Hematopoietic multipotent progenitor cell treated with erythropoietin and hydrocortisone succinate and interleukin-3 and kit ligand, for 8 days (in vitro differentiated cells): Measurements from ENCODE around the gene AATF.
"Not testable (repeated sequence)": the region's sequence is repeated elsewhere in the genome, so short reads cannot be mapped to it uniquely, and the experiment has no call there.

Experiments used
- DNase-seq: peaks from one replicate; pipeline ENCODE4 v3.0.0-alpha.2; 2015

The AATF gene

DNA sequence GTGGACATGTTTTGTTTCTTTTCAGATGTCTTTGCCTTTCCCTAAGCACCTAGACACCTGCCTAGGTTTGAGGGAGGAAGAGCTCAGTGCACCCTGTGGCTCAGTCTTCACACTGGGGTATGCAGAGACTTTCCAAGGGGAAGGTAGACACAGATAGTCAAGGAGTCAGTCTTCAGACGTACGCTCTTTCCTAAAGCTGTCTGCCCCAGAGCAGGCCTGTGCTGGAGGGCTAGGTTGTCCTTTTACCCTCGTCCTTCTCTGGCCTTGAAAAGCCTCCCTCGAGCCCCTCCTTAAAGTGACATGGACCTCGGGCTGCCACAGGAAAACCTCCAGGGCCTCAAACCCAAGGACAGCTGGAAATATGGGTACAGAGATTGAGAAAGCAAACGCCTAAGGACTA is 103.7 kb downstream of the AATF start:
- no peak for DNase-seq

DNA sequence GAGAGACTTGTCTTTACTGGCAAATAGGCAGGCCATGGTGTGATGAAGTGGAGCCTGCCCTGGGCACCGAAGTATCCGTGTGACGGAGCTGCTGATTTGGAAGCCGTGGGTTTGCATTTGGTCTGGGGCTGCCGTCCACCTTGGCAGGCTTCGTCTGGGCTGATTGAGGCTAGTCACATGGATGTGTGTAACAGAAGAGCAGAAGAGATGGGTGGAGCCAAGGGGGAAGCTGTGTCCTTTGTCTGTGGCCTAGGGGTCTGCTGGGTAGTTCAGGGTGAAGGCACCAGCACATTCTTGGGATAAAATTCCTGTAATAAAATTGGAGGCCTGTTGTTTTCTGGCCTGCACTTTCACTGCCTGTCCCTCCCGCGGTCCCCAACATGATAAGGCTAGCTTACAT is 106.1 kb downstream of the AATF start:
- DNase-seq, result no peak

DNA sequence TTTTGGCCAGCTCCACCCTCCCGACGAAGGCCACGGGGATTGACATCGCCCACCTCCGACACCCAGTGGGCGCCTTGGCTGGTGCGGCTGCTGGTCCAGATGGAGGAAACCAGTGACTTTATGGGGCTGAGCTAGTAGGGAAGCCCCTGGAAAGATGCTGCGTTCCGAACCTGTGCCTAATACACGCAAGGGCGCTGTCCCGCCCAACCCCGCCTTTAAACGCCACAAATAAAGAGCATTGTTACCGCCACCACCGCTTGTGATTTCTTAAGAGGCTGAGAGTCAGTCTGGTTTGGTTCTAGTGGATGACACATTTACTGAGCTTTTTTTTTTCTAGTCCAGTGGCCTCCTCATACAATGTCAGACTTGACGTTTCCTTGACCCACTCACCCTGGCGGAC is 107.9 kb downstream of the AATF start:
- no peak for DNase-seq

DNA sequence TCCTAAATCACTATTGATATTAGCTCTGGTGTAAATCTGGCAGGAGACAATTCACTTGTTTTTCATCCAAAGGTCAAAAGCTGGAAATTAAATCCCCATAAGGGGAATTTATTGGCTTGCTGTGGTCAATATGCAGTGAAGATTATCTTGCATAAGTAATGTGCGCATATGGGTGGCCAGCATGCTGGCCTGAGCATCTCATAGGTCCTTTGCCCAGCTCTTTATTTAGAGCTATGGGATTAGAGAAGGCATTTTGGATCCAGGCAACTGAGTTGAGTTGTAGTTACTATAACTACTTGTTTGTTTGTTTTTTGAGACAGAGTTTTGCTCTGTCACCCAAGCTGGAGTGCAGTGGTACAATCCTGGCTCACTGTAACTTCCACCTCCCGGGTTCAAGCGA is 110.7 kb downstream of the AATF start:
- DNase-seq, result no peak

DNA sequence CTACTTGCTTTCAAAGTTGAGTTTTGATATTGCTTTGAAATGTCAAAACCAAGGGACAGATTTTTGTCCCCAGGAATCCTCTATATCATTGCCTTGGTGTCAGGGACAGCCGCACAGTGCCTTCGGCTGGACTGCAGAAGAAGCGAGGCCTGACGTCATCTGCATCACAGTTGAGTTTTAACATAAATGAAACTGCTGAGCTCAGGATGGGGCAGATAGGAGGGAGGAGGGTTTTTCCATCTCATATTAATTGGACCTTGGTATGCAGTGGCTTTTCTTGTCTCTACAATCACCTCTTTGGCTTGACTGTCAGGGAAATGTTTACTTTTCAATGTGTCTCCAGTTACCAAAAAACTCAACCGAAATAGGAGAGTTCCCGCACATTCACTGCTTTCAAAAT is 111.3 kb downstream of the AATF start:
- DNase-seq, result no peak

DNA sequence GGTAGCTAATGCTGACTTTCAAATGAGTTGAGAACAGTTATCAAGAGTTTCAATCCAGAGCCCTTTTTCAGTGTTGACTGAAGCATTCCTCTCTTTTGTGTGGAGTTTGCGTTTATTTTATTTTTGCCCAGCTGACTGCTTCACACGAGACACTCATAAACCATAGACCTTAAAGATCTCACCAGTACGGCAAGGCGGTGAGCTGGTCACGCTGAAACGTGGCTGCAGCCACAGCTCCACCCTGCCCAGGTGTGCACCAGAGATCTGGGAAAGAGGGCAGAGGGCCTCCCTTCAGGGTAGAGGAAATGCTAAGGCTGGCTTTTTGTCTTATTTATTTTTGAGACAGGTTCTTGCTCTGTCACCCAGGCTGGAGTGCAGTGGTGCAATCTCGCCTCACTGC is 112.2 kb downstream of the AATF start:
- DNase-seq, result no peak

DNA sequence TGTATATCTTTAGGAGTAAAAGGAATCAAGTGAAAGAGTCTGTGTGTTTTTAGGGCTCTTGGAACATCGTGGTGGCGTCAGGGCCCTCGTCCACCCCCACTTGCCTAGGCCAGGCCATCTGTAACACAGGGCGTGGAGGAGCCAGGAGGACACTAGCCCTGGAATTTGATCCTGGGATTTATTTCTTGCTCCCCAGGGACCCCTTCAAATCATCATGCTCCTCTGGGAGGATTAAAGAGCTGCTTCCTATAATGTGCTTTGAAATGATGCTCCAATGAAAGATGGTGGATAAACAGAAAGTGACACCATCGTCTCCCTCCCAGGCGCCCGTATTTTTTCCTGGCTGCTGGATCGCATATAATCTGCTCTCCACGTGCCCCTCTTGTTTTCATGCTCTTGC is 113.3 kb downstream of the AATF start:
- DNase-seq, result no peak

DNA sequence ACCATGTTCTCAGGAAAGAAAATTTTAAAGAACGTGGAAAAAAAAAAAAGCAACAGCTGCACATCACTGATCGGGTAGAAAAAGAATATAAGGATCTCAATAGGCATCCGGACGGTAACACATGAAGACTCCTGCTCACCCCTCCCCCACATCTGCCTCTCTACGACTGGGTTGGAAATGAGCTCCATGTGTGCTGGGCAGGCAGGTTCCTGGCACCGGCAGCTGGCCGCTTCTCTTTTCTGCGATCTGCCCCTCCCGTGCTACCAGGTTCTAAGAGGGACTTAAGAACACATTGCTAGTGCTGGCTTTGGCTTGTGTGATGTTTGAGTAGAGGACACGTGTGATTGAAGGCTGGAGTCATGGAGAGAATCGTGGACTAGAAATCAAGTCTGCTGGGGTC is 115.5 kb downstream of the AATF start:
- no peak for DNase-seq

DNA sequence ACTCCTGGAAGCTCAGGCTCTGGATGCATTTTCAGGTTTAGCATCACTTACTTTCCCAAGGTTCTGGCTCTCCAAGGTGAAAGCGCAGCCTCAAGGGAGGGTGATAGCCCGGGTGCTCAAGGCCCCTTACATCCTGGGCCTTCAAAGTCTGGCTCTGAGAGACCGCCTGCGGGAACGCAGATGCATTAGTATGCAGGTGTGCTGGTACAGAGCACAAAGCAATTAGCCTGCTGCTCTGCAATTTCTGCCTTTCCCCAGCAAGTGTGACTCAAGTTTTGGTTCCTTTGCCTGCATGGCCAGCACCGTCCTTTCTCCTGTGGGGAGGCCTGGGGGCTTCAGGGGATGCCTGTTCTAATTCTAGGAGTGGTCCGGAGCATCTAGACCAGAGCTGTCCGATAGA is 116.2 kb downstream of the AATF start:
- DNase-seq, result no peak

DNA sequence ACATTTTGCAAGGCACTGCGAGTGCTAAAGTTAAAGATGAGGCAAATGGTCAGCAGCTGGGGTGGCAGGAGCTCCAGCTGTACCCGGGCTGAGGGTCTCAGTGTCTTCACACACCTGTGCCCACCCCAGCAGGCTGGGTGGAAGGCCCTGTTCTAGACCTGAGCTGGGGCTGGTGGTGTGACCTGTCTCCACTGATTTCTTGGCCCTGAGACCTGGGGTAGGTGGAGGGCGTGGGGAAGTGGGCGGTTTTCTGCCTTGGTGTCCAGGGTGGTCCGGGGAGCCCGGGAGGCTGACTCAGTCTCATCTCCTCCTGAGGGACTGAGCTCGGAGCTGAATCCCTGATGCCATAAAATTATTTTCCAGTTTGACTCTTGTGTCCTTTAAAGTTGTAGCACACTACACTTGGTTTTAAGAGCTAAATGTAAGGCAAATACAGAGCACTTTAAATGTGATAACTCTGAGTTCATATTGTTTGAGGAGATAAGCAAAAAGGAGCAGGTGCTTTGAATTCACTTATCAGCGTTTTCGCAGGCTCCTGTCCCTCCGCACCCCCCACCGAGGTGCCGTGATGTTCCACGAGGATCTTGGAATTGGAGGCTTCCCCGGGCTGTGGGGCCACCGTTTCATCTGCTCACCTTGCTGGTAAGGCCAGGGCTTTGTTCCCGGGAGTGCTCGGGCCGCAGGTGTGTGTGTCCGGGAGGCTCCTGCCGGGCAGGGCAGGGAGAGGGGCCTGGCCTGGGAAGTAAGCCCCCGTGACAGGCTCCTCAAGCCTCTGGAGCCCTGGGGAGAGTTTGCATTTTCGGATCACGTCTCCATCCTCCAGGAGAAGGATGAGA is 117.0 kb downstream of the AATF start:
- DNase-seq, result no peak

DNA sequence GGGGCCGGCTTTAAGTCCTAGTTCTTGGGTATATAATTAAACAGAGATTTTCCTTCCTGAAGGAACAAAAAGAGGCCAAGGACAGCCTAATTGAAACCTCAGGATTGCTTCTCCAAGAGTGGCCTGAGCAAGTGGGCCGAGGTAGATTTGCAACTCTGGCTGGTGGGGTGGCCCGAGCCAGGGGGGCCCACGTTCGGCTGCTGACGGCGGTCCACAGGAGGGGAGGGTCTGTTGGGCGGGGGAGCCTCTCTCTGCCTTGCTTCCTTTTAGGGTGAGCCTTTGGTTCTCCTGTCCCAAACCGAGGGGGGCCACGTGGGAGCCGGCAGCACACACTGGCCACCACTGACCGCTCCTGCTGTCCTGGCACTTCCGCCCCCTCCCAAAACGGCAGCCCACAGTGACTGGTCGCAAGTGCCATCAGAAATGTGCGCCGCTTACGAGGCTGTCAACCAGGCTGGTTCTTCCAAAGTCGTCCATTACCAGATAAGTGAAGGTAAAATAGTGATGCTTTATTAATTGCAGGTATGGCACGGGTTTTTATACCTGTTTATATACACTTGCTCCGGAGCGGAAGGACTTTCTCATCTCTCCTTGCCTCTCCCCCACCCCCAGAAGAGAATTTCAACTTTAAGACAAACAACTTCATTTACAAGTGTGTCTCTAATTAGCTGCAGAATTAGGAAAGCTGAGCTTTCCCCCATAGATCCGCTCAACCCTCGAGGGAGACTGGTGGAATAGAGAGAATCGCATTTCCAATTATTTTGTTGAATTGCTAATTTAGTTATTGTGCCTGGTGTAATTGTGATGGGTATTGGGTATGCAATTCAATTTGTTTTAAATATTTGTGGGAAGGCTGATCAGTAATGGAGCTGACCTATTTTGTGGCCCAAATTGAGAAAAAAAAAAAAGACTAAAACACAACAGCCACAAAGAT is 117.8 kb downstream of the AATF start:
- DNase-seq, result no peak

DNA sequence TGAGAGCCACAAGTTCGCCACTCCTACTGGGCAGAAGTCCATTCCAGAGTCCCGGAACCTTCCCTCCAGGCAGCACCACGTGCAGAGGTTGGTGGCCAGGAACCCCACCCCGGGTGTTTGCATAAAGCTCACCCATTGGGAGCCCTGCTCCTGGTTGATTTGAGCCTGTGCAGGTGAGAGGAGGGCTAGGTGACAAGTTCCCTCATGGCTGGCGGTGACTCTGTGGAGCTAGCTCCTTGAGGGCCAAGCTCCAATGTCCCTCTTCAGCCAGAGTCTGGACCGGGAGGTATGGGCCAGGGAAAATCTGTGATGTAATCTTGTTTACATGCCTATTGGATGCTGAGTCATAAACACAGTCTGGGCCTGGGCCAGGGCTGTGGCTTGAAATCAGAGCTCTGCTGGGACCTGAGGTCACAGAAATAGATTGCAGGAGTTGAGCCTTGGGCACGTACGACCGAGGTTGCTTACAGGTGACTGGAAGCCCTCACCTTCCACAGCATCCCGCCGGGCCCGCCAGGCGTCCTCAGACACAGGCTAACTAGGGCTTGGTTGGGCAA is 118.9 kb downstream of the AATF start:
- DNase-seq, result no peak

DNA sequence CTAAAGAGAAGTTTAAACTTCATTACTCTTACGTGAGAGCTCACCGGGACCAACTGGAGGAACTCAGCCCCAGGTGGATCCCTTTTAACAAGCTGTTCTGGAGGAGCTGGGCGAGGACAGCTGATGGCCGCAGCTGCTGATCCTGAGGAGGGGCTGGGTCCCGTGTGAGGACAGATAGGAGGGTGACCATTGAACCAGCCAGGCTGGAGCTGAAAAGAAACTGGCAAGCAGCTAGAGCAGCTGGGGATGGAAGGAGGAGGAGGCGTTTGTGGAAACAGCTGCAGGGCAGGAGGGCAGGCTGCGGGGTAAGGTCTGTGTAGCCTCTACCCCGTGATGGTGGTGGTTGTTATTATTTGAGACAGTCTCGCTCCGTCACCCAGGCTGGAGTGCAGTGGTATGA is 119.5 kb downstream of the AATF start:
- DNase-seq, result no peak

DNA sequence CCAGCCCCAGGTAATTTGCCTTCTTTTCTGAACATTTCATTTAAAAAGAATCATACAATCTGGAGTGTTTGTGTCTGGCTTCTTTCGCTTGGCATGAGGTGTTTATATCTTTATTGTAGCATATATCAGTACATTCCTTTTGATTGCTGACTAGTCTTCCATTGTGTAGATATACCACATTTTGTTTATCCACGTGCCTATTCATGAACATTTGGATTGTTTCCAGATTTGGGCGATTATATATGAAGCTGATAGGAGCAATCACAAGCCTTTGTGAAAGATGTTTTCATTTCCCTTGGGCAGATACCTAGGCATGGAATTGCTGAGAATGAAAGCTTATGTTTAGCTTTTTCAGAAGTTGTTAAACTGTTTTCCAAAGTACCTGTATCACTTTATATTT is 120.3 kb downstream of the AATF start:
- DNase-seq, result no peak

DNA sequence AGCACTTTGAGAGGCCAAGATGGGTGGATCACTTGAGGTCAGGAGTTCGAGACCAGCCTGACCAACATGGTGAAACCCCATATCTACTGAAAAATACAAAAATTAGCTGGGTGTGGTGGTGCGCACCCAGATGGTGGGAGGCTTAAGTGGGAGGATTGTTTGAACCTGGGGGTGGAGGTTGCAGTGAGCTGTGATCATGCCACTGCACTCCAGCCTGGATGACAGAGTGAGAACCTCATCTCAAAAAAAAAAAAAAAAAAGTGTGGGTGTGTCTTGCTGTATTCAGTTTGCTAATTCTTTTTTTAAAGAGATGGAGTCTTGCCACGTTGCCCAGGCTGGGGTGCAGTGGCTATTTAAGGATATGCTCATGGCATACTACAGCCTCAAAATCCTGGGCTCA is 124.7 kb downstream of the AATF start:
- DNase-seq, result not testable (repeated sequence)

DNA sequence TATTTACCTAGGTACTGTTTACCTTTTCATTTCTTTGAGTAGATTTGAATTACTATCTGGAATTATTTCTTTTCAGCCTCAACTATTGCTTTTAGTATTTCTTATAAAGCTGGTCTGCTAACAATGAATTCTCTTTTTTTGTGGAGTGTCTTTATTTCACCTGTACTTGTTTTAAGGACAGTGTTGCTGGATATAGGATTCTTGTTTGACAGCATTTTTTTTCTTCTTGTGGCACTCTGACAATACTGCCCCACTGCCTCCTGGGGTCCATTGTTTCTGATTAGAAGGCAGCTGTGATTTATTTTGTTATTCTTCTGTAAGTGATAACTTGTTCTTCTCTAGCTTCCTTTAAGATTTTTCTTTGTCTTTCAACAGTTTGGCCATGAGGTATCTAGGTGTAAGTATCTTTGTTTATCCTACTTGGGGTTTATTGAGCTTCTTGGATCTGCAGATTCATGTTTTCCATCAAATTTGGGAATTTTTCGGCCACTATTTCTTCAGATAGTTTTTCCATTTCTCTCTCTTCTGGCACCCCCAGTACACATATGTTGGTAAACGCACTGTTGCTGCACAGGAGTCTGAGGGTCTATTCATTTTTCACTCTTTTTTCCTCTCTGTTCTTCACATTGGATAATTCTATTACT is 130.4 kb downstream of the AATF start:
- DNase-seq, result no peak

DNA sequence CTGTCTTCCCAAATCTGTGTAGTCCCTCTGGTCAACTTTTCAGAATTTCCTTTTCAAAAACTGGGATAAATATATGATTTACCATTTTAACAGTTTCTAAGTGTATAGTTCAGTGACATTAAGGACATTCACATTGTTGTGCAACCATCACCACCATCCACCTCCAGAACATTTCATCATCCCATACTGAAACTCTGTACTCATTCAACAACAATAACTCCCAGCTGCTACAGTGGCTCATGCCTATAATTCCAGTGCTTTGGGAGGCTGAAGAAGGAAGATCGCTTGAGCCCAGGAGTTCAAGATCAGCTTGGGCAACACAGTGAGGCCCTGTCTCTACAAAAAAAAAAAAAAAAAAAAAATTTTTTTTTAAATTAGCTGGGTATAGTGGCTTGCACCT is 131.0 kb downstream of the AATF start:
- DNase-seq, result no peak

DNA sequence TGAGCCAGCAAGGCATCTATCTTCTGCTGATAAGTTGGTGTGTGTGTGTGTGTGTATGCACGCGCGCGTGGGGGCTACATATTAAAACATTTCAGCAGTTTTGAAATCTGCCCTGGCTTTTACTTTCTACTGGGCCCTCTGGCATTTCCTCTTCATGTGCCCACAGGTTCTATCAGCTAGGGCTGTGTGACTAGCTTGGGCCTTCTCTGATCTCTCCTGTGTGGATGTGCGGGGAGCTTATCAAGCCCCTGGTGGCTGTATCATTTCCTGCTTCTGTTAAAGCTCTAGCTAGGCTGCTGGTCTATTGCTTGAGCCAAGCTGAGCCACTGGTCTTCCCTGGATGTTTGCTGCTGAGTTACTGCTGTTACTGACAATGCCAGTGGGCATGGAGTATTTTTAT is 132.5 kb downstream of the AATF start:
- peak; percentile 81 for DNase-seq

DNA sequence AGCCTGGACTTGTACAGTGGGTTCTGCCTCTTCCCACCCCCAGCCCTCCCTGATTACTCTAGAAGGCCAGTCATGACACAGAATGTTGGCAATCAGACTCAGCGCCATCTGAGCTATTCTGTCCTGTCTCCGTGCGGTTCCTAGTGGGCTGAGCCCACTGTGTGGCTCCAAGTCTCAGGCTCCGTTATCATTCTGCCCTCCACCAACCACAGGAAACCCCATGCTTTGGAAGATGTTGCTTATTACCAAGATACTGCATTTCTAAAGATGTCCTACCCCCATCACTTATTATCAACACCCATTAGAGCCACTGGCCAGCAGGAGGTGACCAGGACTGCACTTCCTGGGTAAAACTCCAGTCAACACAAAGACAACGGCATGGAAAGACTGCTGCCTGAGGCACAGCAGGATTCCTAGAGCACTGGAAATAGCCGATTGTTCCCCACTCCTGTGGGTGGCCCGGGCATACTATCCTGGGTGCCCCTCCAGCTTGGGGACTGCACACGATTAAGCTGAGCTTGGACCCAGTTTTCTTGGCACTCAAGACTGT is 133.6 kb downstream of the AATF start:
- peak; percentile 40 for DNase-seq

DNA sequence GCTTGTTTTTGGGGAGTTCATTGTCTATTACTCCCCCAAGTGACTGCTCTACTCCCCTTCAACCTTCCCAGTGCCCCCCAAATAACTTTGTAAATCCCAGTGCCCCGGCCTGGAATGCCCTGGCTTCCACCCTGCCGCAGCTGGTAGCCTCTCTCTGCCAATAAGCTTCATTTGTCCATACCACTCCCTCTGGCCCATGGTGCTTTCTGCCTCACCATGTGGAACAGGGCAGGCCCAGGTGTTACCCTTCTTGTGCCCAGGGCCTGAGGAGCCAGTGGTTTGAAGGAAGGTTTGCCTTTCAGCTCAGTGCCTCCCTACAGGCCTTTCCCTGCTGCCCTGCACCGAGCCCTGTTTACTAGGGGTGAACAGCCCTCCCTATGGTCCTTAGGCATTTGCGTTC is 134.2 kb downstream of the AATF start:
- DNase-seq, result no peak

DNA sequence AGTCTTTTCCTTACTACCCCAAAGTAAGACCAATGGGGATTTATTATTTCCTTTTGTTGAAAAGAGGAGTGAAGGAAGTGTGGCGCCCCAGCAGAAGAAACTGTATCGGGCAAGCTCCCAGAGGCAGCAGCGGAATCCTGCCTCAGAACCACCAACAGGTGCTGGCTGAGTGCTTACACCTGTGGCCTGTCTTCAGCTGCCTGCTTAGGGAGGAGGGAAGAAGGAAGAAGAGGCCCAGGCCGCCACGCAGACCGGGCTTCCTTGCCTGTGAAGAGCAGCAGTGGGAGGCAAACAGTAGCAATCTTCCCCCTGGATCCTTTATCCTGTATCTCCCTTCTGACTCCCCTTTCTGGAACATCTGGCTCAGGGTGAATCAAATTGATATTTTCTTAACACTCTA is 134.7 kb downstream of the AATF start:
- no peak for DNase-seq

DNA sequence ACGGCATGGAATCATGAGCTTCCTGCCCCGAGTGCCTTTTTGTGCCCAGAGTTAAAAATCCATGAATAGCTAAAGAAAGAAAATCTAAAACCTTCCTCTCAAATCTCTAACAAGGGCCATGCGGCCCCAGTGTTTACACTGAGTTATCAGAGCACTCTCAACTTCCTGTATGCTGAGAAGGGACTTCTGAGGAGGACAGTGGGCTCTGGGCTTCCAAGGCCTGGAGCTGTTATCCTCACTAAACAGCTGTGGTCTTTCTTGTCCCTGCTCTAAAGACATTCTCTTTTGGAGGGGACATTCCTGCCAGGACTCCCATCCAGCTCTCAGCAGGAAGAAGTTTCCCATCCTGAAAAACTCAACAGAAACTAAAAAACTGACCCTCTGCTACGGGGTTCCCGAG is 135.6 kb downstream of the AATF start:
- no peak for DNase-seq

DNA sequence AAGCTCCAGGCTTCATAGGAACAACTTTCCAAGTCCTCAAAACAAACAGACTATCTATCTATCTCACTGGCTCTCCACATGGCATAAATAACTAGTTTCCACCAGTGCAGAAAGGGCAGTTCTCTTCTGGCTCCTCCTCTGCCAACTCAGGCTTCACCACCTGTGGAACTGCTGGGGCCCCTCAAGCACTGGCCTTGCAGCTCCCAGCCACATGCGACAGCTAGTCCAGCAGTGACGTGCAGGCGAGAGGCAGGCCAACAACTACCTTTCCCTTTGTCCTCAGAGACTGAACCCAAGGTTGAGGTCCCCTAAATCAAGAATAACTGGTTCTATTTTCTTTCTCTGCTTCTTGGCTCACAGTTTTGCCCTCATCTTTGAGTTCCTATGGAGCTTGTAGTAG is 137.6 kb downstream of the AATF start:
- no peak for DNase-seq
